ENCODE results near the gene AIPL1.

The AIPL1 gene

DNA sequence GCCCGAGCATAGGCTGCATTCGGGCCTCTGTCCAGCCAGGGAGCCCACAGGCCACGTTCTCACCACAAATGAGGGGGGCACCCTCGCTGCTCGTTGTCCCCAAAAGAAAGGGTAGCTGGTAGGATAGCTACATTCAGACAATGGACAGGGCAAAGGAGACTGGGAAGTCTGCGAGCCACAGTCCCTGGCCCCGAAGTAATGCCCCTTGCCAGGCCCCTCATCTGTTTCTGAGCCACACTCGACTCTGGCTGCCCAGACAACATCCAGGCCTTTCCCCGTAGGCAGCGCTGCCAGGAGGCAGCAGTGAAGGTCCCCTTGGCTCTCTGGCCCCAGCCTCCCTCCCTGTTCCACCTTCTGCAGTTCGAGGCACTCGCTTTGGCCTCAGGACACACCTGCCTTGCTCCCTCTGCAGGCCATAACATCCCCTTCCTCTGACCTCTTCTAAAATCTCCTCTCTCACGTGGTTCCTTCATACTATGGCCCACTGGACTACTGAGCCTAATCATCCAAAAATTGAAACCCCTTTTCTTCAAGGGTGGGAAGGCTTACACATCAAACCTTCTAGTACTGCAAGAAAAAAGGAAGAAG, 12.2 kb downstream of the AIPL1 start:
- TF ChIP-seq ZNF565 (CRISPR knock-in tag; conservative IDR thresholded peaks at IDR 0.05; ENCODE audit: low read depth), result no peak
- no peak for TF ChIP-seq PPARA (CRISPR knock-in tag; IDR thresholded peaks at IDR 0.05; ENCODE audit: borderline replicate concordance)
- TF ChIP-seq GLIS3 (CRISPR knock-in tag; IDR thresholded peaks at IDR 0.05), result no peak
- no peak for TF ChIP-seq ZFP3 (CRISPR knock-in tag; IDR thresholded peaks at IDR 0.05)
- no peak for TF ChIP-seq CSDC2 (CRISPR knock-in tag; IDR thresholded peaks at IDR 0.05)
- TF ChIP-seq TCF4 (CRISPR knock-in tag; IDR thresholded peaks at IDR 0.05; ENCODE audit: borderline replicate concordance), result no peak
- TF ChIP-seq ARNTL (CRISPR knock-in tag; IDR thresholded peaks at IDR 0.05; ENCODE audit: borderline replicate concordance, low read depth), result no peak
- TF ChIP-seq, protein P1, sequence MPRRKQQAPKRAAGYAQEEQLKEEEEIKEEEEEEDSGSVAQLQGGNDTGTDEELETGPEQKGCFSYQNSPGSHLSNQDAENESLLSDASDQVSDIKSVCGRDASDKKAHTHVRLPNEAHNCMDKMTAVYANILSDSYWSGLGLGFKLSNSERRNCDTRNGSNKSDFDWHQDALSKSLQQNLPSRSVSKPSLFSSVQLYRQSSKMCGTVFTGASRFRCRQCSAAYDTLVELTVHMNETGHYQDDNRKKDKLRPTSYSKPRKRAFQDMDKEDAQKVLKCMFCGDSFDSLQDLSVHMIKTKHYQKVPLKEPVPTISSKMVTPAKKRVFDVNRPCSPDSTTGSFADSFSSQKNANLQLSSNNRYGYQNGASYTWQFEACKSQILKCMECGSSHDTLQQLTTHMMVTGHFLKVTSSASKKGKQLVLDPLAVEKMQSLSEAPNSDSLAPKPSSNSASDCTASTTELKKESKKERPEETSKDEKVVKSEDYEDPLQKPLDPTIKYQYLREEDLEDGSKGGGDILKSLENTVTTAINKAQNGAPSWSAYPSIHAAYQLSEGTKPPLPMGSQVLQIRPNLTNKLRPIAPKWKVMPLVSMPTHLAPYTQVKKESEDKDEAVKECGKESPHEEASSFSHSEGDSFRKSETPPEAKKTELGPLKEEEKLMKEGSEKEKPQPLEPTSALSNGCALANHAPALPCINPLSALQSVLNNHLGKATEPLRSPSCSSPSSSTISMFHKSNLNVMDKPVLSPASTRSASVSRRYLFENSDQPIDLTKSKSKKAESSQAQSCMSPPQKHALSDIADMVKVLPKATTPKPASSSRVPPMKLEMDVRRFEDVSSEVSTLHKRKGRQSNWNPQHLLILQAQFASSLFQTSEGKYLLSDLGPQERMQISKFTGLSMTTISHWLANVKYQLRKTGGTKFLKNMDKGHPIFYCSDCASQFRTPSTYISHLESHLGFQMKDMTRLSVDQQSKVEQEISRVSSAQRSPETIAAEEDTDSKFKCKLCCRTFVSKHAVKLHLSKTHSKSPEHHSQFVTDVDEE (CRISPR knock-in tag; IDR thresholded peaks at IDR 0.05), result no peak
- no peak for TF ChIP-seq ZNF70 (CRISPR knock-in tag; IDR thresholded peaks at IDR 0.05)
- TF ChIP-seq, protein P2, sequence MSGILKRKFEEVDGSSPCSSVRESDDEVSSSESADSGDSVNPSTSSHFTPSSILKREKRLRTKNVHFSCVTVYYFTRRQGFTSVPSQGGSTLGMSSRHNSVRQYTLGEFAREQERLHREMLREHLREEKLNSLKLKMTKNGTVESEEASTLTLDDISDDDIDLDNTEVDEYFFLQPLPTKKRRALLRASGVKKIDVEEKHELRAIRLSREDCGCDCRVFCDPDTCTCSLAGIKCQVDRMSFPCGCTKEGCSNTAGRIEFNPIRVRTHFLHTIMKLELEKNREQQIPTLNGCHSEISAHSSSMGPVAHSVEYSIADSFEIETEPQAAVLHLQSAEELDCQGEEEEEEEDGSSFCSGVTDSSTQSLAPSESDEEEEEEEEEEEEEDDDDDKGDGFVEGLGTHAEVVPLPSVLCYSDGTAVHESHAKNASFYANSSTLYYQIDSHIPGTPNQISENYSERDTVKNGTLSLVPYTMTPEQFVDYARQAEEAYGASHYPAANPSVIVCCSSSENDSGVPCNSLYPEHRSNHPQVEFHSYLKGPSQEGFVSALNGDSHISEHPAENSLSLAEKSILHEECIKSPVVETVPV (CRISPR knock-in tag; IDR thresholded peaks at IDR 0.05), result no peak
- no peak for TF ChIP-seq POU6F1 (CRISPR knock-in tag; IDR thresholded peaks at IDR 0.05; ENCODE audit: borderline replicate concordance, low read depth)
- no peak for TF ChIP-seq SNAI2 (CRISPR knock-in tag; IDR thresholded peaks at IDR 0.05)
- no peak for TF ChIP-seq BACH2 (CRISPR knock-in tag; IDR thresholded peaks at IDR 0.05; ENCODE audit: borderline replicate concordance)
- TF ChIP-seq, protein P3, sequence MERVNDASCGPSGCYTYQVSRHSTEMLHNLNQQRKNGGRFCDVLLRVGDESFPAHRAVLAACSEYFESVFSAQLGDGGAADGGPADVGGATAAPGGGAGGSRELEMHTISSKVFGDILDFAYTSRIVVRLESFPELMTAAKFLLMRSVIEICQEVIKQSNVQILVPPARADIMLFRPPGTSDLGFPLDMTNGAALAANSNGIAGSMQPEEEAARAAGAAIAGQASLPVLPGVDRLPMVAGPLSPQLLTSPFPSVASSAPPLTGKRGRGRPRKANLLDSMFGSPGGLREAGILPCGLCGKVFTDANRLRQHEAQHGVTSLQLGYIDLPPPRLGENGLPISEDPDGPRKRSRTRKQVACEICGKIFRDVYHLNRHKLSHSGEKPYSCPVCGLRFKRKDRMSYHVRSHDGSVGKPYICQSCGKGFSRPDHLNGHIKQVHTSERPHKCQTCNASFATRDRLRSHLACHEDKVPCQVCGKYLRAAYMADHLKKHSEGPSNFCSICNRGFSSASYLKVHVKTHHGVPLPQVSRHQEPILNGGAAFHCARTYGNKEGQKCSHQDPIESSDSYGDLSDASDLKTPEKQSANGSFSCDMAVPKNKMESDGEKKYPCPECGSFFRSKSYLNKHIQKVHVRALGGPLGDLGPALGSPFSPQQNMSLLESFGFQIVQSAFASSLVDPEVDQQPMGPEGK (CRISPR knock-in tag; IDR thresholded peaks at IDR 0.05; ENCODE audit: borderline replicate concordance), result no peak
- TF ChIP-seq ZFP30 (CRISPR knock-in tag; IDR thresholded peaks at IDR 0.05), result no peak
- no peak for TF ChIP-seq OSR1 (CRISPR knock-in tag; IDR thresholded peaks at IDR 0.05)
- ATAC-seq, result no peak

GRCh38 chr17:6421700-6422604, 13.0 kb downstream of the AIPL1 start:
- ATAC-seq, result peak; percentile 94
- TF ChIP-seq BACH2 (CRISPR knock-in tag; IDR thresholded peaks at IDR 0.05; ENCODE audit: borderline replicate concordance), result no peak
- TF ChIP-seq SNAI2 (CRISPR knock-in tag; IDR thresholded peaks at IDR 0.05), result no peak
- TF ChIP-seq ZNF8 (CRISPR knock-in tag; IDR thresholded peaks at IDR 0.05), result no peak
- no peak for TF ChIP-seq ZC3H10 (CRISPR knock-in tag; IDR thresholded peaks at IDR 0.05)
- no peak for TF ChIP-seq ZNF565 (CRISPR knock-in tag; conservative IDR thresholded peaks at IDR 0.05; ENCODE audit: low read depth)
- TF ChIP-seq TOX (CRISPR knock-in tag; IDR thresholded peaks at IDR 0.05; ENCODE audit: borderline replicate concordance), result no peak
- TF ChIP-seq, protein P2 (CRISPR knock-in tag; IDR thresholded peaks at IDR 0.05), result no peak
- no peak for TF ChIP-seq TCF4 (CRISPR knock-in tag; IDR thresholded peaks at IDR 0.05; ENCODE audit: borderline replicate concordance)
- no peak for TF ChIP-seq ARNTL (CRISPR knock-in tag; IDR thresholded peaks at IDR 0.05; ENCODE audit: borderline replicate concordance, low read depth)
- TF ChIP-seq RARB (CRISPR knock-in tag; IDR thresholded peaks at IDR 0.05), result no peak
- TF ChIP-seq, protein P4, sequence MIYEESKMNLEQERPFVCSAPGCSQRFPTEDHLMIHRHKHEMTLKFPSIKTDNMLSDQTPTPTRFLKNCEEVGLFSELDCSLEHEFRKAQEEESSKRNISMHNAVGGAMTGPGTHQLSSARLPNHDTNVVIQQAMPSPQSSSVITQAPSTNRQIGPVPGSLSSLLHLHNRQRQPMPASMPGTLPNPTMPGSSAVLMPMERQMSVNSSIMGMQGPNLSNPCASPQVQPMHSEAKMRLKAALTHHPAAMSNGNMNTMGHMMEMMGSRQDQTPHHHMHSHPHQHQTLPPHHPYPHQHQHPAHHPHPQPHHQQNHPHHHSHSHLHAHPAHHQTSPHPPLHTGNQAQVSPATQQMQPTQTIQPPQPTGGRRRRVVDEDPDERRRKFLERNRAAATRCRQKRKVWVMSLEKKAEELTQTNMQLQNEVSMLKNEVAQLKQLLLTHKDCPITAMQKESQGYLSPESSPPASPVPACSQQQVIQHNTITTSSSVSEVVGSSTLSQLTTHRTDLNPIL (CRISPR knock-in tag; IDR thresholded peaks at IDR 0.05; ENCODE audit: low read depth), result no peak
- TF ChIP-seq ISL1 (CRISPR knock-in tag; IDR thresholded peaks at IDR 0.05), result no peak
- no peak for TF ChIP-seq POU6F1 (CRISPR knock-in tag; IDR thresholded peaks at IDR 0.05; ENCODE audit: borderline replicate concordance, low read depth)
